ENCODE measurements around the gene SCARB1.

DNA sequence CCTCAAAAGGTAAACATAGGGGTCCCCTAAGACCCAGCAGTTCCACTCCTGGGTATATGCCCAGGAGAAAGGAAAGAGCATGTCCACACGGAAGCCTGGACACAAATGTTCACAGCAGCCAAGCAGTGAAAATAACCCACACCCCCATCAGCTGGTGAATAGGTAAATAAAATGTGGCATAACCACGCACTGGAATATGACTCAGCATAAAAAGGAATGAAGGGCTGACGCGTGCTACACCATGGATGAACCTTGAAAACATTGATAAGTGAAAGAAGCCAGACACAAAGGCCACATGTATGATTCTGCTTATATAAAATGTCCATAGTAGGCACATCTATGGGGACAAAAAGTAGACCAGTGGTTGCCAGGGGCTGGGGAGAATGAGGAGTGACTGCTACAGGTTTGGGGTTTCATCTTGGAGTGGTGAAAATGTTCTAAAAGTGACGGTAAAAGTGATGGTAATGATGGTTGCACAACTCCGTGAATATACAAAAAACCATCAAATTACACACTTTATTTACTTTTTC is 3.8 kb upstream of the SCARB1 start:
- TF ChIP-seq EP300 (IDR thresholded peaks at IDR 0.05) (no peak), POLR2A (IDR thresholded peaks at IDR 0.05) (no peak)
- TF ChIP-seq, protein P1, sequence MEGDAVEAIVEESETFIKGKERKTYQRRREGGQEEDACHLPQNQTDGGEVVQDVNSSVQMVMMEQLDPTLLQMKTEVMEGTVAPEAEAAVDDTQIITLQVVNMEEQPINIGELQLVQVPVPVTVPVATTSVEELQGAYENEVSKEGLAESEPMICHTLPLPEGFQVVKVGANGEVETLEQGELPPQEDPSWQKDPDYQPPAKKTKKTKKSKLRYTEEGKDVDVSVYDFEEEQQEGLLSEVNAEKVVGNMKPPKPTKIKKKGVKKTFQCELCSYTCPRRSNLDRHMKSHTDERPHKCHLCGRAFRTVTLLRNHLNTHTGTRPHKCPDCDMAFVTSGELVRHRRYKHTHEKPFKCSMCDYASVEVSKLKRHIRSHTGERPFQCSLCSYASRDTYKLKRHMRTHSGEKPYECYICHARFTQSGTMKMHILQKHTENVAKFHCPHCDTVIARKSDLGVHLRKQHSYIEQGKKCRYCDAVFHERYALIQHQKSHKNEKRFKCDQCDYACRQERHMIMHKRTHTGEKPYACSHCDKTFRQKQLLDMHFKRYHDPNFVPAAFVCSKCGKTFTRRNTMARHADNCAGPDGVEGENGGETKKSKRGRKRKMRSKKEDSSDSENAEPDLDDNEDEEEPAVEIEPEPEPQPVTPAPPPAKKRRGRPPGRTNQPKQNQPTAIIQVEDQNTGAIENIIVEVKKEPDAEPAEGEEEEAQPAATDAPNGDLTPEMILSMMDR (IDR thresholded peaks at IDR 0.05), result no peak
